Sciatic nerve (tissue), 2 donors: ENCODE measurements around the gene STAT3. TPM values are rescaled to one million over a fixed set of nuclear protein-coding genes. Genes with fewer than 3 reads are reported as not detected.
"Not testable (repeated sequence)": the region's sequence is repeated elsewhere in the genome, so short reads cannot be mapped to it uniquely, and the experiment has no call there.

Experiments used
- ATAC-seq: fragments of 200-7000 bp; cut with Tn5 transposase; one replicate; pipeline ENCODE4 v1.9.1; 2020; ENCODE audit warnings: mild to moderate bottlenecking, moderate library complexity
- DNase-seq: peaks from one replicate; pipeline ENCODE4 v3.0.0-alpha.2; 2020; ENCODE audit warnings: low spot score
- intact Hi-C: fragments of 100-400 bp; cut with DNase I; formaldehyde crosslinking; loops from one replicate; pipeline ENCODE4 v1.14.2; 2022
- total RNA-seq: library from RNA; stranded (reverse); fragmentation: NEBNext Ultra II Directional; extraction: Animal tissue kit (Norgen Biotek cat#: 25700); gene quantifications from one replicate; pipeline ENCODE4 v1.2.1, GENCODE V29; 2021
- donor health status: DM: no; HTN: no; CAD: no.
- donor health status: DM: no; HTN: no; CAD: no.

The STAT3 gene
- total RNA-seq, 1 donor from 2014 or later: 284 TPM

DNA sequence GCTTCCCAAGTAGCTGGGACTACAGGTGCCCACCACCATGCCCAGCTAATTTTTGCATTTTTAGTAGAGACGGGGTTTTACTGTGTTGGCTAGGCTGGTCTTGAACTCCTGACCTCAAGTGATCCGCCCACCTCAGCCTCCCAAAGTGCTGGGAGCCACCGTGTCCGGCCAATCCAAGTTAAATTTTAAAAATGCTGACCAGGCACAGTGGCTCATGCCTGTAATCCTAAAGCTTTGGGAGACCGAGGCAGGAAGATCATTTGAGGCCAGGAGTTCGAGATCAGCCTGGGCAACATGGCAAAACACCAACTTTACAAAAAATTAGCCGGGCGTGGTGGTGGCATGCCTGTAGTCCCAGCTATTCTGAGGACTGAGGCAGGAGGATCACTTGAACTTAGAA, 3.2 kb upstream of the STAT3 start:
- intact Hi-C loops, DNase-seq, ATAC-seq: not testable (repeated sequence)

DNA sequence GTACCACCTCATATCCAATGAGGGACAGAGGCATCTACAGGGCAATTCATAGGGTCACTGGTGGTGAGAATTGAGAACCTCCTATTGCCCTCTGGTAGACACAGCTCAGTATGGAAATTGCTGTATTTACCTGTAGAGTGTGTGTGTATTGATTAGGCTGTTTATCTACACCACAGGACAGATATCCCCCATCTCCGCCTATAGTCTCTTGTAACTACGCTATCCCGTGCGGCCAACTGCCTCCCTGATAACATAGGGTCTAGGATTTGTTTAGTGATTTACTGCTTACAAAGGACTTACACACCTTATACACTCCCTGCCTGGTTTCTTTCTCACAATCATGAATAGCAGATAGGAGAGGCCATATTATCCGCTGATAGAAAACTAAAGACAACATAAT, 1.7 kb upstream of the STAT3 start:
- DNase-seq (no peak), ATAC-seq (no peak)
- intact Hi-C loops: no loop called here

DNA sequence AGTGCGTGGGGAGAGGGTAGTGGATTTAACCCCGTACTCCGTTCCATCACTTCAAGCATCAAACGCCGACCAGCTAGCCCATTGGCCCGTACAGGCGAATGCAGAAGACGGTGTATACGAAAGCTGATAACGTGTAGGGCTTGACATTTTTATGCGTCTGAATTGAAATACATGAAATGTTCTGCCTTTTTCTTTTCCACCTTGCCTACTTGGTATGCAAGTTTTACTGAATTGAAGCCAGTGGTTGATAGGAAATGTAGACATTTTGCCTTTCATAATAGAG, 834 bp upstream of the STAT3 start:
- intact Hi-C loops: no loop called here
- DNase-seq (no peak), ATAC-seq (no peak)

DNA sequence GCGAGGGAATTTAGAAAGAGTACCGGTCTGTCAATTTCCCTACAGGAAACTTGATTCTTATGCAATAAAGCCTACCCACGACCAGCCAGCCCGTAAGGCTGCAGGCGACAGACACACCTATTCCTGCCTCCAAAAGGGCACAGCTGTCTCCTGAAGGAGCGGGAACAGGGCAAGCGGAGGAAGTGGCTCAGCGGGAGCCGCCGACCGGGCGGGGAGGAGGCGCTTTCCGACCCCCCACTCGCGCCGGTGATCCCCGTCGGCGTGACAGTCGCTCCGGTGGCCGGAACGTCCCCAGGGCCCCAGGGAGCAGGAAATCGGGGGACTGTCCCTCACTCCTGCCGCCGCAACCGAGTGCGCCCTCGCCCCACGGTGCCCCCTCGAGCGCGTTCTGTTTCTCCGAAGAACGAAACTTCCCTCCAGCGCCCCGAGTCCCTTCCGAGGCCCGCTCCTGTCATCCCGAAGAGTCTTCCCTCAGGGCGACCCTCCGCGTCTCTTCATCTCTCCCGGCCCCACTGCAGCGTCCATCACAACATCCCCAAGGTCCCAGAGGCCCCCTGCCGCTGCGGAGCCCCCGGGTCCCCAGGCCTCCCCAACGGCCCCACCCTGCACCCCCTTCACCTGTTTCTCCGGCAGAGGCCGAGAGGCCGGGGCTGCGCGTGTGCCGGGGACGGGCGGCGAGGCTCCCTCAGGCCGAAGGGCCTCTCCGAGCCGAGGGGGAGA, 421 bp downstream of the STAT3 start:
- intact Hi-C loops: no loop called here
- DNase-seq (peak; percentile 75), ATAC-seq (peak; percentile 3)

DNA sequence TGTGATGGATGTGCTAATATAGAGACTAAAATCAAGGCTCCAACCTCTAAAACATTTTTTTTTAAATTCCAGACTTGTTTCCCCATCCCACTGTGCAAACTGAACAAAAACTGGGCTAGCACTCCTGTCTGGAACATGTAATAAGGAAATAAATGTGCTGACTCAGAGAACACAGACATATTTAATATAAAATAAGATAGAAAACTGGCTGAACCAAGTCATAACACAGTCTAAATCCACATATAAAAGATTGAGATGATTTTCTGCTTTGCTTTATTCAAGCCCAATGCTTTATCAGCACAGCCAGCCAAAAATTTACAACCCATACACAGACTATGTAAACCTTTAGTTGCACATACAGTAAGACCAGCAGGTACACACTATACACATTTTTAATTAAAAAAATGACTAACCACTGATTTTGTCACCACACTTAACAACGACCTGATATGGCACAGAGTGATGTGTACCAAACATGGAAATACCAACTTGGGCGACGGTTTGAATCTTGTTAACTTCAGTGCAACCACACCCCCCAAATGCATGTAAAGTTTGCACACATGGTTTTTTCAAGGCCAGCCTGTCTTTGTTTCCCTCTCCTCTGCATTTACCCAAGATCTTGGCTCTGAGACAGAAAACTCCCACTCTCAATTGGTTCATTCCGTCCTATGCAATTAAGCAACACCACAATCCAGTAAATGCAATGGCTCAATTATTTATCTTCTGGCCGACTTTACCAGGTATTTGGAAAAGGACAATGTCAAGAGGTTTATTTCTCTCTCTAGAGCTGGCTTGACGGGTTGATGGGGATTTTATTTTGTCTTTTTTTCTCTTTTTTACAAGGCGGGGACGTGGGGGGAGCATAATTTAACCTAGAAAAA, 1.2 kb downstream of the STAT3 start:
- intact Hi-C loops: no loop called here
- DNase-seq: no peak
- ATAC-seq: no peak

DNA sequence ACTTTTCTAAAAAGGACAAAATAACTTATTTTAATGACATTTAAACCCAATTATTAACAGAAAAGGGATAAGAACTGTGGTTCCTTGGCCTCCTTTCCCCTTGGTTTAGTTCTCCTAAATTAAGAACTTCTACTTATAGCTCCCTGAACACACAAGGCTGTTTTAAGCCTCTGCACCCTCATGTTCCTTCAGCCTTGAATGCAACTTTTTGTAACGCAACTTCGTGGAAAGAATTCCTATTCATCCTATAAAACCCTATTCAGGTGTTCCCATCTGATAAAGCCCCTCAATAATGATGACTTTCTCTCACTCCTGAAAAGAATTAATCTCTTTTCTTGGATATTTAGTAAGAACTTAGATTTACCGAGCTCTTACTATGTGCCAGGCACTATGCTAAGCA, 6.3 kb downstream of the STAT3 start:
- no peak for DNase-seq
- intact Hi-C loops: no loop called here
- no peak for ATAC-seq

DNA sequence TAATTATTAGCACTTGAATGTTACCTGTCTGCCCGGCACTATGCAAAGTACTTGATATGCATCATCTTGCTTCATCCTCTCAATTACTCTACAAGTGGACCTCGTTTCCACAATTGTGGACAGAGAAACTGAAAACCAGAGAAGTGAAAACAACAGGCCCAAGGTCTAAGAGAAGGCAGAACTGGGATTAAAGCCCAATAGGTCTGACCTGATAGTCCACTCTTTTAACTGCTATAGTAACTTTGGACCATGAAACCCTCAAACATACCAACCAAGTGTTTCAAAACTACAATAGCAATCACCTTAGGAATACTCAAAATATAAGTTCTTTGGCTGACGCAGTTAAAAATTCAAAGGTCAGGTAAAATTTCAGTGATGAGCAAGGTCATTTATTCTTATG, 7.3 kb downstream of the STAT3 start:
- ATAC-seq (no peak), DNase-seq (no peak)
- intact Hi-C loops: no loop called here

DNA sequence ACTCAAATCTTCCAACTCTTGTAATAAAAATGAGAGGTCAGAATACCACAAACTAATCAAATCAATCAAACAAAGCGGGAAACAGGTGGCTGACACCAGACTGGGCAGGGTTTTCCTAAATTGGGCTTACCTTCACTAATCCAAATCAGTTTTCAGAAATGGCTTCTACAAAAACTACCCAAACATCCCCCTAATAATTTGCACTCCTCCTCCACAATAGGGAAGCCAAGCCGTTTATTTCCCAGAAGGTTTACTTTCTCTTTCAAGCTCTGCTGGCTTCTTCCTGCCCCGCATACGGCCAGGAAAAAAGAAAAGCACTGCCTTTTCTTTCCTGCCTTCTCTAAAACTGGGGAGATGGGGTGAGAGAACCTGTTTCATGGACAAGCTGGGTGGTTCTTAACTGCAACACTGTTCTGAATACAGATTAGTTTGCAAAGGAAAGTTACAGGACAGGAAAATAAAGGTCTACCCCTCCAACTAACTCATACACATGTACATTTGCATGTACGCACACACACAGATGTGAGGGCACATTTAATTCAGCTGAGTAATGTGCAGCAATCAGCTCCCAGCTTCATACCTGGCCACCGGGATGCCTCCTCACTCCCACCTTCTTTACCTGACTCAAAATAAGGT, 9.2 kb downstream of the STAT3 start:
- intact Hi-C loops: no loop called here

DNA sequence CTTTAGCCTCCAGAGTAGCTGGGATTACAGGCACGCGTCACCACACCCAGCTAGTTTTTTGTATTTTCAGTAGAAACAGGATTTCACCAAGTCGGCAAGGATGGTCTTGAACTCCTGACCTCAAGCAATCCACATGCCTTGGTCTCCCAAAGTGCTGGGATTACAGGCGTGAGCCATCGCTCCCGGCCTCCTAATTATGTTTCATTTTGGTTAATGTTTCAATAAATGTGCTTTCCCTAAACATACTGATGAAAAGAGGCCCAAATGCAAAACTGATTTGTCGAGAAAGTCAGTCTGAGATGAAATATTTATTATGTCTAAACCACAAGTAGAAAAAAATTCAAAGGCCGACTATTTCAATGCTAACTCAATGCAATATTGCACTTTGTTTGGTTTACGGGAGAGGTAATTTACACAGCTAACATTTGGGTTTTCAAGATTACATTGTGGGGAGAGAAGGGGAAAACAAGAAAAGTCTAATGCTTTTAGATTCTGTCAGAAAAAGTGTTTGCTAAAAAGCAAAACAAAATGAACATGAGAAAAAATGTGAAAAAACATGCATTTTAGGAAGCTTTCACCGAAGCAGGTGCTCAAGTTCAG, 9.8 kb downstream of the STAT3 start:
- DNase-seq (no peak), ATAC-seq (no peak)
- intact Hi-C loops: no loop called here

More for the DNA sequence above, 9.2 kb downstream of the STAT3 start:
- ATAC-seq (peak; percentile 79), DNase-seq (no peak)

DNA sequence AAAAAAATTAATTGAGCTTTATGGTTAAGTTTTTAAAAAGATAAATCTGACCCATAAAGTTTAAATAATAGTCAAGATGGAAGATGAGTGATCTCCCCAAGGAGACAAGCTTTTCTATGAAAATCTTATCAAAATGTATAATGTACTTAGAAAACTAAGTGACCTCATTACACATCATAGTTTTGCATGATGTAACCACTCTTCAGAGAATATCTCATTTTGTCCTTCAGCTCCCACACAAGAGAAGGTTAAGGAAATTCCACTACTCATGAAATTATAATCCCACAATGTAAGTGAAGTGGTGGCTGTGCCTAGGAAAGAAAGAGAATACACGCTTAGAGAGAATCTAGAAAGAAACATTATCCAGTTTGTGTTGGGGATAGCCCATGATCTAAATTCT, 14.3 kb downstream of the STAT3 start:
- ATAC-seq (no peak), DNase-seq (no peak)
- intact Hi-C loops: no loop called here

DNA sequence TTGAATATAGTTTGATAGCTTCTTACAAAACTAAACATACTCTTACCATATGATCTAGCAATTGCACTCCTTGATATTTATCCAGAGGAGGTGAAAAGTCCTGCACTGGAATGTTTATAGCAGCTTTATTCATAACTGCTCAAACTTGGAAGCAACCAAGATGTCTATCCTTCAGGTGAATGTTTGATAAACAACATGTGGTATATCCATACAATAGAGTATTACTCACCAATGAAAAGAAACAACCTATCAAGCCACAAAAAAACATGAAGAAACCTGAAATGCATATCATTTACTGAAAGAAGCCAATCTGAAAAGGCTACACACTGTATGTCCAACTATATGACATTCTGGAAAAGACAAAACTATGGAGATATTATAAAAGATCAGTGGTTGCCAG, 16.1 kb downstream of the STAT3 start:
- DNase-seq: no peak
- ATAC-seq: no peak
- intact Hi-C loops: no loop called here

DNA sequence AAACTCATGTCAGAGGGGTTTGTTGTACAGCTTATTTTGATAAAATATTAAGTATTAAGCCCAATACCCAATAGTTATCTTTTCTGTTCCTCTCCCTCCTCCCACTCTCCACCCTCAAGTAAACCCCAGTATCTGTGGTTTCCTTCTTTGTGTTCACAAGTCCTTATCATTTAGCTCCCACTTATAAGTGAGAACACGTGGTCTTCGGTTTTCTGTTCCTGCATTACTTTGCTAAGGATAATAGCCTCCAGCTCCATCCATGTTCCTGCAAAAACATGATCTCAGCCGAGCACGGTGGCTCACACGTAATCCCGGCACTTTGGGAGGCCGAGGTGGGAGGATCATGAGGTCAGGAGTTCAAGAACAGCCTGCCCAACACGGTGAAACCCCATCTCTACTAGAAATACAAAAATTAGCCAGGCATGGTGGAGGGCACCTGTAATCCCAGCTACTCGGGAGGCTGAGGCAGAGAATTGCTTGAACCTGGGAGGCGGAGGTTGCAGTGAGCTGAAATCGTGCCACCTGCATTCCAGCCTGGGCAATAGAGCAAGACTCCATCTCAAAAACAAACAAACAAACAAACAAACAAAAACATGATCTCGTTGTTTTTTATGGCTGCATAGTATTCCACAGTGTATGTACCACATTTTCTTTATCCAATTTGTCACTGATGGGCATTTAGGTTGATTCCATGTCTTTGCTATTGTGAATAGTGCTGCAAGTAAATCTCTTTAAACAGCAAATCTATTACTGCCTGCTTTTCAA, 19.3 kb downstream of the STAT3 start:
- intact Hi-C loops, ATAC-seq: not testable (repeated sequence)

DNA sequence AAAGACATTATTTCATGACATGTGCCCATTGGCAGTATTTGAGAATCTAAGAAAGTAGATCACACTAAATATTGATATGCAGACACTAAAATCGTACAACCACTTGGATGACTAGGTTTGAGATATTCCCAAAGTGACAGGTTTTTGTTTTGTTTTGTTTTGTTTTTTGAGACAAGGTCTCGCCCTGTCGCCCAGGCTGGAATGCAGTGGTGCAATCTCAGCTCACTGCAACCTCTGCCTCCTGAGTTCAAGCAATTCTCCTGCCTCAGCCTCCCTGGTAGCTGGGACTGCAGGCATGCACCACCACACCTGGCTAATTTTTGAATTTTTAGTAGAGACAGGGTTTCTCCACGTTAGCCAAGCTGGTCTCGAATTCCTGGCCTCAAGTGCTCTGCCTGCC, 19.9 kb downstream of the STAT3 start:
- intact Hi-C loops, DNase-seq, ATAC-seq: not testable (repeated sequence)

More for the DNA sequence above, 19.3 kb downstream of the STAT3 start:
- not testable (repeated sequence) for DNase-seq

DNA sequence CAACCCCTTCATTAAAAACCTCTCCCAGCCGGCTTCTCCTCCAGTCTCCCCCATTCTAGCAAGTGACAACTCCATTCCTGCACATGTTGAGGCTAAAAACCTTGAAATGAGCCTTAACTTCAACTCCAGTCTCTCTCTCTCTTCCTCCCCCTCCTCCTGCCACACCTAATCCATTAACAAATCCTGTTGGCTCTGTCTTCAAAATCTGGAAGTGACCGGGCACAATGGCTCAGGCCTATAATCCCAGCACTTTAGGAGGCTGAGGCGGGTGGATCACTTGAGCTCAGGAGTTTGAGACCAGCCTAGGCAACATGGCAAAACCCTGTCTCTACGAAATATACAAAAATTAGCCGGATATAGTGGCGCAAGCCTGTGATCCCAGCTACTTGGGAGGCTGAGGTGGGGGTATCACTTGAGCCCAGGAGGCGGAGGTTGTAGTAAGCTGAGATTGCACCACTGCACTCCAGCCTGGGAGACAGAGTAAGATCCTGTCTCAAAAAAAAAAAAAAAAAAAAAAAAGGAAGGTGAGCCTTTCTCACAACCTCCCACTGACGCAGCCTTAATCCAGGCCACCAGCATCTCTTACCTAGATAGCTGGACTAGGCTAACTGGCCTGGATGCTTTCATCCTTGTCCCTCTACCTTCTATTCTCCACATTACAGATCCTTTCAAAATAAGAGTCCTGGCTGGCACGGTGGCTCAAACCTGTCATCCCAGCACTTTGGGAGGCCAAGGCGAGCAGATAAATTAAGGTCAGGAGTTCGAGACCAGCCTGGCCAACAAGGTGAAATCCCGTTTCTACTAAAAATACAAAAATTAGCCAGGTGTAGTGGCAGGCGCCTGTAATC, 21.8 kb downstream of the STAT3 start:
- intact Hi-C loops, ATAC-seq: not testable (repeated sequence)

DNA sequence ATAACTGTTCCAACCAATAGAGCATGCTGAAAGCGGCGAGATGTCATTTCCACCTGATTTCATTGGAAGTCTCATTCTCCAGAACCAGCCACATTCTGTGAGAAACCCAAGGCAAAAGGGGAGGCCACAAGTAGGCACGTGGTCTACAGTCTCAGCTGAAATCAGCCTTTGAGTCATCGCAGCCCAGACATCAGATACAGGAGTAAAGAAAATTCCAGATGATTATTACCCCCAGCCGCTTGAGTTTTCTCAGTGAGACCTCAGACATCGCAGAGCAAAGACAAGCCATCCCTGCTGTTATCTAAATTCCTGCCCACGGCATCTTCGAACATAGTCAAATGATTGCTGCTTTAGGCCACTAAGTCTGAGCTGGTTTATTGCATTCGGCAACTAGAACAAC, 23.1 kb downstream of the STAT3 start:
- peak; percentile 54 for ATAC-seq
- intact Hi-C loops: no loop called here
- no peak for DNase-seq

More for the DNA sequence above, 21.8 kb downstream of the STAT3 start:
- not testable (repeated sequence) for DNase-seq

DNA sequence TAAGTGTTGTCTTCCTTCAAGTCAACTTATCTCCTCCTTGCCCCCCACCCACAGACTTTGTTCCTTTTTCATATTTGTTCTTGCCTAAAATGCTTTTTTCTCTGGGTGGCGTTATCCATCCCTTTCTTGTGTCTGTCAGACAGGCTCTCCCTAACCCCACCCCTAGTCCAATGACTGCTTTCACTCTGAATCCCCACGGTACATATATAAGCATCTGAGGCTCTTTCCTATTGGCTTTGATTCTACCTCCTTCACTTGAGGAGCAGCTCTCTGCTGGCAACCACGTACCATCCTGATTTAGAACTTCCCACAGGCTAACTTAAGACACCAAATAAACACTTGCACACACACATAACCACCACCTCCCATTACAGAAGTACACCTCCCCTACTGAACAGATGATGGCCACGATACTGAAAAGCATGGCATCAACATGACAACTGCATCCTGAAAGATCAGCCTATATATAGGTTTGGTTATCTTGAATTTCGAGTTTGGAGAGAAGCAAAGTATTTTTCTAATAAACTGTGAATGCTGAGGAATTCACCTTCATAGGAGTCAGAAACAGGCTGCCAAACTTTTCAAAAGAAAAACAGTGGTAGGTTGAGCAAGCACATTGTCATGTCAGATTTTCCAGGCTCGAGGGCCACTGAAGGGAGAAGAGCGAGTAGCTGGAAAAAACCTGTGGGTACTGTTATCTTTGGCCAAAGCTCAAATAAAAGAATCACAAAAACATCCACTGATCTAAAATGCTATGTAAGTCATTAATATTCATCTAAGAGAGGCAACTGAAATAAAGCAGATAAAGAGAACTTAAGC, 24.3 kb downstream of the STAT3 start:
- DNase-seq (no peak), ATAC-seq (peak; percentile 63)
- intact Hi-C loops: no loop called here

DNA sequence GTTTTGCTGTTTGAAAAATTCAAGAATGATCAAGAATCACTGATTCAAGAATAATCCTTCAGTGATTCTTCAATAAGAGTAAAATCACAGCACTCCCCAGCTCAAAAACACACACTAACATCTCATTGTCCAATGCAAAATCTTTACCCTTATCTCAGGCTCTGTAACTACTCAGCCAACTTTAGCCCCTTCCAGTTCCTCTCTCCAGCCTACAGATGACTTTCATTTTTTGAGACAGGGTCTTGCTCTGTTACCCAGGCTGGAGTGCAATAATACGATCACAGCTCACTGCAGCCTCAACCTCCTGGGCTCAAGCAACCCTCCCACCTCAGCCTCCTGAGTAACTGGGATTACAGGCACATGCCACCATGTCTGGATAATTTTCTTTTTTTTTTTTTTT, 25.0 kb downstream of the STAT3 start:
- ATAC-seq: no peak
- intact Hi-C loops: no loop called here
- DNase-seq: no peak
